Glutamatergic neuron (in vitro differentiated cells): ENCODE results near the gene RPS2. TPM values are rescaled to one million over a fixed set of nuclear protein-coding genes. Genes with fewer than 3 reads are reported as not detected.

Experiments
- DNase-seq: peaks from one replicate; pipeline ENCODE4 v3.0.0; 2022
- H3K27ac Mint-ChIP-seq: one replicate; pipeline ENCODE4 v1.8.0; 2020; ENCODE audit warnings: mild to moderate bottlenecking, mixed read lengths, inconsistent platforms; ENCODE audit not compliant: unreplicated experiment
- H3K27me3 Mint-ChIP-seq: one replicate; pipeline ENCODE4 v1.8.0; 2020; ENCODE audit warnings: mild to moderate bottlenecking, moderate library complexity, mixed read lengths, inconsistent platforms; ENCODE audit not compliant: unreplicated experiment
- H3K36me3 Mint-ChIP-seq: one replicate; pipeline ENCODE4 v1.8.0; 2020; ENCODE audit warnings: mild to moderate bottlenecking, mixed read lengths, inconsistent platforms; ENCODE audit not compliant: unreplicated experiment
- H3K4me1 Mint-ChIP-seq: one replicate; pipeline ENCODE4 v1.8.0; 2020; ENCODE audit warnings: mild to moderate bottlenecking, low read depth, mixed read lengths, inconsistent platforms; ENCODE audit not compliant: unreplicated experiment
- H3K4me3 Mint-ChIP-seq: one replicate; pipeline ENCODE4 v1.8.0; 2020; ENCODE audit warnings: mild to moderate bottlenecking, mixed read lengths, inconsistent platforms; ENCODE audit not compliant: unreplicated experiment
- H3K9me3 Mint-ChIP-seq: one replicate; pipeline ENCODE4 v1.8.0; 2020; ENCODE audit warnings: mild to moderate bottlenecking, moderate library complexity, mixed read lengths, inconsistent platforms; ENCODE audit not compliant: unreplicated experiment
- CTCF ChIP-seq: fragments of 200-600 bp; sonication (generic); IDR thresholded peaks from one replicate; pipeline ENCODE4 v1.5.0; 2021; ENCODE audit not compliant: partially characterized antibody, unreplicated experiment
- total RNA-seq: library from RNA; stranded (reverse); fragmentation: NEBNext Ultra II Directional; extraction: Animal tissue kit (Norgen Biotek cat#: 25700); gene quantifications from one replicate; pipeline ENCODE4 v1.2.1, GENCODE V29; 2021; ENCODE audit not compliant: unreplicated experiment

RPS2 gene
- total RNA-seq, 1 donor from 2014 or later = 1,772 TPM

- peaks cover 10% of the 10 kb centered on the region for H3K4me1 Mint-ChIP-seq
- H3K9me3 Mint-ChIP-seq = peaks cover 3% of the 10 kb centered on the region
- no peak overlapping the region for H3K4me3 Mint-ChIP-seq
- H3K36me3 Mint-ChIP-seq = no peaks in the 10 kb centered on the region
- no peak for DNase-seq
- no peak for TF ChIP-seq CTCF
- H3K27me3 Mint-ChIP-seq = peaks cover 4% of the 10 kb centered on the region
- no peak overlapping the region for H3K27ac Mint-ChIP-seq
Measured at GRCh38 chr16:1944612-1945199, 19.9 kb downstream of the RPS2 start.

DNA sequence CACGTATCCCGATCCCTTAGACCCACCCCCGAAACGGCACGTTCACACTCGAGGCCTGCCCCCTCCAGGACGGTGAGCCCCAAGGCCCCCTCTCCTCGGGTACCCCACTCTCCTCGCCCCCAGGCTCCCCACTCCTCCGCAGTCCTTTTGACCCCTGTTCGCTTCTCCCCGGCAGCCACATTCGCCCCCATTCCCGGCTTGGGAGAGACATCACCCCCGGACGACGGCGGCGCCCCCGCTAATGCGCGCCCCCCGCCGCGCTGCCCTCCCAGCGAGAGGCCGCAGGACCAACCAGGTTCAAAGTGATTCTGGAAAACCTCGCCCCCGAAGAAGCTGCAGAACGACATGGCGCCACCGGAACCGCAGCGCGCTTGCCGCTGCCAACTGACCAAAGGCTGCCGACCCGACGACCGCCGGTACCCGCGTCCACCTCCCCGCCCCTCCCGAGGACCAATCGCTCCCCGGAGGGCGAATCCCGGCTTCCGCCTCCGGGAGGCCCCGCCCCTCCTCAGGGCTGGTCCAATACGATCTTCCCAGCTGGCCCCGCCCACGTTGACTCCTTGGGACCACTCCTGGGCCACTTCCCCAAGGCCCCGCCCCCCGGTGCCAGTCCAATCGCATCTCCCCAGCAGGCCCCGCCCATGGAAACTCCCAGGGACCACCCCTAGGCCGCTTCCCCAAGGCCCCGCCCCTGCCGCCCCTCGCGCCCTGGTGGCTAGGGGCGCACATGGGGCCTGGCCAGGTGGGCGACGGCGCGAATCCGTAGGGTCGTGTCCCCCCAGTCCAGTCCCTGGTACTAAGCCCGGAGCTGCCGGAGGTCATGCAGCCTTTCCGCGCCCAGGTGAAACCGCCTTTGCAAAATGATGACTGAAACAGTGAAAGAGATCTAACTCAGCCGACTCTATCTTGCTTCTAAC is 21.6 kb downstream of the RPS2 start, which contains the start of gene MSRB1:
Gene MSRB1, minus strand, starts transcription at position 390 of the 917 bp plus-strand sequence. Its CDS starts 43 bp downstream, at position 347.
- Mint-ChIP-seq H3K4me1 (peaks cover 10% of the 10 kb centered on the region), H3K4me3 (peak within 1 kb of the TSS; percentile 82), H3K36me3 (no peaks in the 10 kb centered on the region), H3K9me3 (peaks cover 3% of the 10 kb centered on the region), H3K27me3 (peaks cover 4% of the 10 kb centered on the region), H3K27ac (peak within 1 kb of the TSS; percentile 17)
- DNase-seq = peak; percentile 100
- TF ChIP-seq CTCF = no peak

GRCh38 chr16:1942047-1942809 is 22.4 kb downstream of the RPS2 start:
- Mint-ChIP-seq H3K4me3 (peak overlapping the region; percentile 82), H3K36me3 (no peaks in the 10 kb centered on the region), H3K27me3 (peaks cover 1% of the 10 kb centered on the region), H3K4me1 (peaks cover 10% of the 10 kb centered on the region), H3K9me3 (peaks cover 3% of the 10 kb centered on the region), H3K27ac (peak overlapping the region; percentile 59)
- DNase-seq = no peak
- no peak for TF ChIP-seq CTCF

DNA sequence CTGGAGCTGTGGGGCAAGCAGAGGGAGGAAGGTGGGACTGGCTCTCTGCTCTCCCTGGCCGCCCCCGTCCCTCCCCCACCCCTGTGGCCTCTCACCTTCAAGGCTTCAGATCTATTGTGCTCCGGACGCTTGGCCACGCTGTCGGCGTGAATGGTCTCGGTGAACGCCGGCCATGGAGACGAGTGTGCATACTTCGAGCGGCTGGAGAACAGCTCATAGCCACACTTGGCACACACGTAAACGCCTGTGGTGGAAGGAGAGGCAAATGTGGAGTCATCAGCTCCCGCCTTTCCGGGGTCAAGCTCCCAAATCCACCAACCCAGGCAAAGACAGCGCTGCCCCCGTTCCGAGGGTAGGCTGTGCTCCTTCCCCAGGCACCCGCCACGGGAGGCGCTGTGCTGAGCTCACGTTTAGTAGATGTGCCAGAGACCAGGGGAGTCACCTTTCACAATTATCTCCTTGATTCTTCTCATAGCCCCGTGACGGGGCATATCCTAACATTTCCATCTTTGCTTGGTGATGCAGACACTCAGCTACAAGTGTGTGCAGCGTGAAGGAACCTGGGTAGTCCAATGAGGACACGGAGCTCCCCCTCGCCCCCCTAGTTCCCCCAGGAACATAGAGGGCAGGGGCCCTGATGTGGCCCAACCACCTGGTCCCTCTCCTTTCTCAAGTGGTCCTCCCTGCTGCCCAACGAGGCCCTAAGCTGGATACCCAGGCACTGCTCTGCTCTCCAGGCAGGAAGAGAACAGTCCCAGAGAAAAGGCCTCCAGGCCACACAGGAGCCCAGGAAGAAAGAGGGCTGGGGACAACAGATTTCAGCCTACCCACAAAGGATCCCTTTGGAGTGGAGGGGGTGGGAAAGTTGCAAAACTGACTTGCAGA is 23.2 kb downstream of the RPS2 start:
- Mint-ChIP-seq H3K27me3 (peaks cover 1% of the 10 kb centered on the region), H3K4me1 (peaks cover 10% of the 10 kb centered on the region), H3K27ac (peak overlapping the region; percentile 84), H3K36me3 (no peaks in the 10 kb centered on the region), H3K4me3 (peak overlapping the region; percentile 82), H3K9me3 (peaks cover 3% of the 10 kb centered on the region)
- no peak for TF ChIP-seq CTCF
- DNase-seq = peak; percentile 60
